Gastroesophageal sphincter (tissue), 3 donors: ENCODE results near the gene CD247.

ENCODE experiments used
- CTCF ChIP-seq, 4 experiments: fragments of 200-600 bp in 2 of 4; fragments of 450-650 bp in 2 of 4; sonication (generic) in 1 of 4; IDR thresholded peaks; one replicate each; pipeline ENCODE4 v1.5.1; 2017 to 2019; ENCODE audit warnings: antibody characterized with exemption in 4 of 4, mild to moderate bottlenecking in 2 of 4, moderate library complexity in 2 of 4
- EP300 ChIP-seq: sonication (generic); formaldehyde crosslinking; IDR thresholded peaks from one replicate; pipeline ENCODE4 v1.6.1; 2017; ENCODE audit warnings: antibody characterized with exemption, mild to moderate bottlenecking
- POLR2A ChIP-seq, 2 donors: fragments of 450-650 bp; IDR thresholded peaks; one replicate each; pipeline ENCODE4 v1.6.1; 2017; ENCODE audit warnings: antibody characterized with exemption in 2 of 2, mild to moderate bottlenecking in 2 of 2, moderate library complexity in 1 of 2

GRCh38 chr1:167491586-167492461, 26.5 kb downstream of the CD247 start:
- TF ChIP-seq CTCF (IDR thresholded peaks at IDR 0.05): no peak
- TF ChIP-seq POLR2A (IDR thresholded peaks at IDR 0.05): no peak
- TF ChIP-seq EP300: no peak
